Left renal cortex interstitium (tissue), 4 donors: ENCODE measurements around the gene CTTNBP2. TPM values are rescaled to one million over a fixed set of nuclear protein-coding genes. Genes with fewer than 3 reads are reported as not detected.

Source experiments
- DNase-seq, 4 donors: peaks; one replicate each; pipeline ENCODE4 v3.0.0-alpha.2; 2013; ENCODE audit warnings: low read depth in 4 of 4, low spot score in 2 of 4, missing footprints in 1 of 4
- polyA plus RNA-seq, 4 donors: library from polyadenylated mRNA; unstranded; fragments of 120-200 nt; gene quantifications; one replicate each; pipeline ENCODE4 v1.2.1, GENCODE V29; 2013; ENCODE audit not compliant: insufficient read length in 4 of 4

The CTTNBP2 gene
- 10 to 100 TPM; 23.2 to 34.1 (median 25.8) TPM for polyA plus RNA-seq

DNA sequence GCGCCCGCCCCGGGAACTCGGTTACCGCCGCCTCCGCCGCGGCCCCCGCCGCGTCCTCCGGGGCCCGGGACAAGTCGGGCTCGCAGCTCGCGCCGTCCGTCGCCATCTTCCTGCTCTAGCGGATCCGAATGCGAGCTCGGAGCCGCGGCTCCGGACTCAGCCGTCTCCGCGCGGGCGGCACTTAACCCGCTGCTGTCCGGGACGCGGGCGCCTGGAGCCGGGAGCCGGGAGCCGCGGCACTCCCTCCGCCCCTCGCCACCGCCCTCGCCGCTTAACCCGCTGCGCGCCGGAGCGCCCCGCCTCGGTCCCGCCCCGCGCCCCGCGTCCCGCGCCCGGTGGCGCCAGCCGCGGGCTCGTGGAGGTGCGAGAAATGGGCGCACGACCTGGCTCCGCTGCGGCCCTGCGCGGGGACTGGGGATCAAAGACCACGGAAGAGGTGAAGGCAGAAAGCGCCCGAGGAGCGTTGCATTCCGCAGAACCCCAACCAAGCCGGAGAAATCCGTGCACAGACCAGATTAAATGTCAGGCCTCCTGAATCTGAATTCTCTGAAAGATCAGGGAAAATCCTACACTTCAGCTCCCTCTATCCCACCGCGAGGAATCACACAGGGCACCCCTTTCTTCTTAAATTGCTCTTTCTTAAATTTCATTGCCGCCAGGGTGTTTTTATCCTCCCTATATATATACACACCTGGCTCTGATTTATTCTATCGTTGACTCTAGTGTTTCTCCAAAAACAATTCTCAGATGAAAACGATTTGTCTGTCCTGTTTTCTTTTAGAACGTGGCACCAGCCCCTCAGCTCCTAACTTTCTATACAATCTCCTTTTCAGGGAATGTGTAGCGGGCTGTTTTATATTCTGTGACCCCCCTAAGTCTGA, at the start of gene CTTNBP2:
Gene CTTNBP2 (minus strand): TSS at position 132 of the 881 bp plus-strand sequence. CDS start 26 bp downstream, at position 106.
- peak in 2 of 4 donors; percentile 43 to 52 for DNase-seq

DNA sequence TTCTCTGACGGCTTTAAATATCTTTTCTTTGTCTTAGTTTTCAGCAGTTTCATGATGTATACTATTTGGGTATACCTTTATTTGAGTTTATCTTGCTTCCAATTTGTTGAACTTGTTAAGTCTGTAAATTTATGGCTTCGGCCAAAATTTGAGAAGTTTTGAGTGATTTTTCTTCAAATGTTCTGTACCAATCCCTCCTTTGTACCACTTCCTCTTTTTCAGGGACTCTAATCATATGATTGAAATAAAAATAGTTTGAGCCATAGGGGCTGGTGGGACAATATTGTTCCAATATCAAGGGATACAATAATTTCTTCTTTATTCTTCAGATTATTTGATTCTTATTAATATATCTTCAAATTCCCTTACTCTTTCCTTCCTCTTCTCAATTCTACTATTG, 43.1 kb upstream of the CTTNBP2 start:
- DNase-seq: no peak

DNA sequence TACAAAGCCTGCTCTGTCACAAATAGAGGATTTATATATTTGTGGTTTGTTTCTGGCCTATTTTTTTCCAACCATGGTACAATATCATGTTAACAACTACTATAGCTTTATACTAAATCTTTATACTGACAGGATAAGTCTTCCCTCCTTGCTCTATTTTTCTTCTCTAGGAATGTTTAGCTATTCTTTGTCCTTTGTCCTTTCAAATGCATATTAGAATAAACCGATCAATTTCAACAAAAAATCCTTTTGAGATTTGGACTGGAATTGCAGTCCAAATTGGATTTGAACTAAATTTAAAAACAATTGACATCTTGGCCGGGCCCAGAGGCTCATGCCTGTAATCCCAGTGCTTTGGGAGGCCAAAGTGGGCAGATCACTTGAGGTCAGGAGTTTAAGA, 39.2 kb upstream of the CTTNBP2 start:
- DNase-seq: no peak

GRCh38 chr7:117908031-117908795, 35.0 kb upstream of the CTTNBP2 start:
- DNase-seq: no peak

DNA sequence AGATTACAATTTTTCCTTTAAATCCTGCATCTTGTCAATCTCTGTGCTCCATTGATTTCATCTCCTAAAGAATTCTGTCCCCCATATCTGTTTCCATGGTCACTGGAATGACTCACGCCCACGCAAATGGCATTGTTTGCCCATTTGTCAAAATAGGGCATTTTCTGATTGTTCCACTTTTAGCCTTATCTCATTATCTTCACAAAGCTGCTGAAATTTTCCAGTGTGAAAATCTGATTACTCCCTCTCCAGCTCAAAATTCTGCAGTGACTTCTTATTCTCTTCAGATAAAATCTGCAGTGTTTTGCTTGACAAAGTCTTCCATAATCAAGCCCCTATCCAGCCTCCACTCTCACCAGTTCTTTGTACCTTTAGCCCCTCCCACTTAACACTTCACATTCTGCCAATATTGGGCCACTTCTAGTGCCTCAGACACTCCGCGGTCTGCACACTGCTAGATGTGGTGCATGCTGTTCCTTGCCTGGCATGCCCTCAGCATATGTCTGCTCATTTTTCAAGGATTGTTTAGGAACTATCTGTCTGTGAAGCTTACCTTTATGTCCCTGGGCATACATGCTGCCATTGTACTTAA, 33.9 kb upstream of the CTTNBP2 start:
- DNase-seq: no peak

- DNase-seq: no peak
Observed at GRCh38 chr7:117902314-117902889, 29.2 kb upstream of the CTTNBP2 start.

- DNase-seq: no peak
Observed at GRCh38 chr7:117901089-117901797, 28.0 kb upstream of the CTTNBP2 start.

DNA sequence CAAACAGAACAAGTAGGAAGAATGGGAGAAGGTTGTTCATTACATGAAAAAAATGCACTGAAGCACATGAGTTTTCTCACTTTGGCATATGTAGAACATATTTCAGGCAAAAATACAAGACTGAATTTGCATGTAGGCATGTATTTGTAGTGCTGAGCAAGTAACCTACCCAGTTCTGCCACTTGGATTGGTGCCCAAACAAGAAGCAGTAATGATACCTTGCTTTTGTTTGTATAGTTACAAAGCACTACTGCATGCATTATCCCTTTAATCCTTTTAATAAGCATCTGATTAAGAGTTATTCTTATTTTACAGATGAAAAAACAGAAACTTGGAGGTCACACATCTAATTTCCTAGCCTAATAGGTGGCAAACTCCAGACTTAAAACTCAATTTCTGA, 23.1 kb upstream of the CTTNBP2 start:
- no peak for DNase-seq

- no peak for DNase-seq
Observed at GRCh38 chr7:117895276-117895675, 22.0 kb upstream of the CTTNBP2 start.

DNA sequence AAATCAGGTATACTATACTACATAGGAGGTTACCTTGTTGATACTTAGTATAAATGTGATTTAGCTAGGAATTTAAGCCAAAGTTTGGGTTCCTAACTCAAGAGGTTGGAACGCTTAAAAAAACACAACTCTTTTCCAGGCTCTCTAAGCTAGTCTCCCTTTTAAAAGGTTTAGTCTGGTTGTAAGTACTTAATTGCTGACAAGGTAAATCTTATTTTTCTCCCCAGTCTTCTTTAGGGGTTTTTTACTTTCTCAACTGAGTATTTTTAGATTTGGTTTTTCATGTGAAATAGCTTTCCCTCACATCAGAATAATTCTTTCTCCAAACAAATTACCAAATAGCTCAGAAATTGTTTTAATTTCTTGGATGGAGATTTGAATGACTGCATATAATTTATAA, 20.8 kb upstream of the CTTNBP2 start:
- DNase-seq: no peak

- DNase-seq: no peak
Observed at GRCh38 chr7:117892821-117893220, 19.6 kb upstream of the CTTNBP2 start.

- no peak for DNase-seq
Observed at GRCh38 chr7:117889611-117890010, 16.4 kb upstream of the CTTNBP2 start.

- no peak for DNase-seq
Observed at GRCh38 chr7:117888627-117889026, 15.4 kb upstream of the CTTNBP2 start.

DNA sequence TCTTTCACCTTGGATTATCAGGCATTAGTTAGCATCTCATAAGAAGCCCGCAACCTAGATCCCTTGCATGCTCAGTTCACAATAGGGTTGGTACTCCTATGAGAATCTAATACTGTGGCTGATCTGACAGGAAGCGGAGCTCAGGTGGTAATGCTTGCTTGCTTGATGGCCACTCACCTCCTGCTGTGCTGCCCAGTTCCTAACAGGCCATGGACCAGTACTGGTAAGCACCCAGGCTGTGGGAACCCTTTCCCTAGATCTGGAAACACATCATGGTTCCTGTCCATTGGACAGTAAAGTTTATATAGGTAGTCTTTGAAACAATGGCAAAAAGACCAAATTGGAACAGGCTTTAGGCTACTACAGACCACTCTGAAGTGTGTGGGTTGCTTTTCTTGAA, 9.4 kb upstream of the CTTNBP2 start:
- DNase-seq: no peak

DNA sequence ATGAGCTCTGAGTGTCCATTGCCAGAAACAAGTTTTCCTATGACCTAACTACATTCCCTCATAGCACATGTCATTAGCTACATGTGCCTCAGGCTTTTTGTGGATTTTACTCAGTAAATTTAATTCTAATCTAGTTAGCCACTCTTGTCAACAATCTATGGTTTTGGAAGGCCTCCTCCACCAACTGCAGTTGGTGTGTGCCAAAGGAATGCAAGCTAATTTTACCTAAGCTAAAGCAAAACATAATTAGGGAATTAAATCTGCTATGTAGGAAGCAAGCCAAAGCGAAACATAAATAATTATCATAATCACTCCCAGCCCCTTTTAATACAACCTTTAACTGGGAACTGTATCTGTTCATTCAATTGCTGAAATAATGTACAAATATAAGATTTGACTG, 3.5 kb upstream of the CTTNBP2 start:
- DNase-seq: no peak

- peak in 1 of 4 donors; percentile 21 for DNase-seq
Observed at GRCh38 chr7:117875566-117875965, 2.3 kb upstream of the CTTNBP2 start.

DNA sequence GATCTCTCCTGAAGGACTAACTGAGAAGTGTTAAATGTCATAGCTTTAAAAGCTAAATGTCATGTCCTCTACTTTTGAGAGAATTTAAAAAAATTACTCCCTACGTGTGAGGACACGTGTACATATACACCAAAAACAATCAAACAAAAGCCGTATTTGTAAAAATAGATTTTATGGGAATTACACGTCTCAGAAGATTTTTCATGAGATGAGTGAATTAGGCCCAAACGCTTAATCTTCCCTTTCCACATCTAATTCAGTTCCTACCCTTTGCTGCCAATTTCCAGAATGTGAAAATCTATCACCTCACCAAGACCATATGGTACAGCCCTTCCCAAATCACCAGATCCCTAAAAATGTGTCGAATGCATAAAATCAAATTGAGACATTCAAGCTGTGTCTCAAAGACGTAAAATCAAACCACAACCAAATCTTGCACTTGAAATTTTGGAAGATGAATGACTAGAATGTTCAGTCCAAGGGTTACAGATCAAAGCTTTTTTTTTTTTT, 1.0 kb upstream of the CTTNBP2 start:
- no peak for DNase-seq

- peak in 3 of 4 donors; percentile 24 to 45 (median 25) for DNase-seq
Observed at GRCh38 chr7:117872561-117873309, 506 bp downstream of the CTTNBP2 start.
